Fibroblast of upper back skin (primary cell): ENCODE results near the gene CPN2.

Experiments used
- DNase-seq: peaks from one replicate; pipeline ENCODE4 v3.0.0-alpha.2; 2013

Gene CPN2

DNA sequence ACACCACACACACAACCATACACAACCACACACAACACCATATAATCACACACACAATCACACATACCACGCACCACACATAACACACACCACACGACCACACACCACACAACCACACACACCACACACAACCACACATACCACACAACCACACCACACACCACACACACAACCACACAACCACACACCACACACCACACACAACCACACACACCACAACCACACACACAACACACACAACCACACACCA, 24.2 kb downstream of the CPN2 start:
- no peak for DNase-seq

DNA sequence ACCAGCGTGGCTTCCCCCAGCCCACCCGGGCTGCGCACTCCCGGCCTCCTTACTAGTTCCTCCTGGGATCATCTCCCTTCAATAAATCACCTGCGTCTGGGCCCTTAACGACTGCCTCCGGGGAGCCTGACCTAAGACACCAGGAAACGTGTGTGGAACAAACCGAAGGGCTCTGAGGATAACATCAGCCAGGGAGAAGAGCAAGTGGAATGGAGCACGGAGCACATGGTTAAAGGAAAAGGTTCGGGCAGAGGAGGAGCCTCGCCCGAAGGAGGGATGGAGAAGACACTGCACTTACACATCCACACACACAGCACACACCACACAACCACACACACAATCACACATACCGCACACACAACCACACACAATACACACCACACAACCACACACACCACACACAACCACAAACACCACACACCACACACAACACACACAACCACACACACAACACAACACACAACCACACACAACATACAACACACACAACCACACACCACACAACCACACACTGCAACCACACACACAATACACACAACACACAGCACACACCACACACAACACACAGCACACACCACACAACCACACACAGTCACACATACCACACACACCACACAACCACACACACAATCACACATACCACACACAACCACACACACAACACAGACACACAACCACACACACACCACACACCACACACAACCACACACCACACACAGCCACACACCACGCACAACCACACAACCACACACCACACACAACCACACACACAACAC, 24.7 kb downstream of the CPN2 start:
- DNase-seq: no peak

- DNase-seq: no peak
Observed at GRCh38 chr3:194325424-194326153, 25.5 kb downstream of the CPN2 start.

- no peak for DNase-seq
Observed at GRCh38 chr3:194324823-194325327, 26.3 kb downstream of the CPN2 start.

- peak; percentile 84 for DNase-seq
Observed at GRCh38 chr3:194323785-194324735, 27.1 kb downstream of the CPN2 start.

DNA sequence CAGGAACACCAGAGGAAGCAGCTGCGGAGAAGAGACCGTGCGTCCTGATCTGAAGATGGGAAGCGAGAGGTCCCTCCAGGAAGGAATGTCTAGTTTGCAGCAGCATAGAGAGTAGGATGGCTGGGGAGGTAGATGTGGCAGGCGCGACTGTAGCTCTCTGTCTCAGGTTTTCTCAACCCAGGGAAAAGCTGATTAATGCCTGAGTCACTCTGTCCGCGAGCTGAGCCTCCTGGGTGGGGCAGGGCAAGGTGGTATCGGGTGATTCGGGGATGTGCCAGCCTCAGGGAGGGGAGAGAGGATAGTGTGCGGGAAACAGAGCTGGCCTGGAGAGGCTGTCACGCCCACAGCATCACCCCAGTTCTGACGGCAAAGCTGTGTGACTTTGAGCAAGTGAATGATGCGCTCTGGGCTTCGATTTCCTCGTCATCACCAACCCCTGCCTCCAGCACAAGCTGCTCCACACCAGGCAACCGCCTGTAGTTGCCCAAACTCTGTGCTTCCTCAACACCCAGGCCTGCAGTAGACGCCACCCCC, 28.4 kb downstream of the CPN2 start:
- DNase-seq: peak; percentile 72

GRCh38 chr3:194321693-194322640, 29.2 kb downstream of the CPN2 start:
- no peak for DNase-seq

- DNase-seq: no peak
Observed at GRCh38 chr3:194320744-194321243, 30.3 kb downstream of the CPN2 start.

DNA sequence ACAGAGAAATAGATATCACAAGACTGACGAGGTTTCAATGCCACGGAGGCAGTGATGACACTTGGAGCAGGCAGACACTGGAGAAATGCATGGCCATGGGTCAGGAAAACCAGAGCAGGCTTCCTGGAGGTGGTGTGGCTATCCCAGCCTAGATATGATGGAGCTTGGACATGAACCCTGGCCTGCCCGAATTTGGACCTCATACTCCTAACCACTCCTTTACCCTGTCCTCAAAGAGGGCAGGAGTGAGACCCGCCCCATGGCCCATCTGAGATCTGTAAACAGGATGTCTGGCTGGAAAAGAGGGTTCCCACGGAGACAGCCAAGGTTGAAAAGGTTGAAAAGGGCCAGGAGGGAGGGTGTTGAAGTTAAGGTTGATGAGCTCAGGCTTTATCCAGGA, 31.0 kb downstream of the CPN2 start:
- no peak for DNase-seq

DNA sequence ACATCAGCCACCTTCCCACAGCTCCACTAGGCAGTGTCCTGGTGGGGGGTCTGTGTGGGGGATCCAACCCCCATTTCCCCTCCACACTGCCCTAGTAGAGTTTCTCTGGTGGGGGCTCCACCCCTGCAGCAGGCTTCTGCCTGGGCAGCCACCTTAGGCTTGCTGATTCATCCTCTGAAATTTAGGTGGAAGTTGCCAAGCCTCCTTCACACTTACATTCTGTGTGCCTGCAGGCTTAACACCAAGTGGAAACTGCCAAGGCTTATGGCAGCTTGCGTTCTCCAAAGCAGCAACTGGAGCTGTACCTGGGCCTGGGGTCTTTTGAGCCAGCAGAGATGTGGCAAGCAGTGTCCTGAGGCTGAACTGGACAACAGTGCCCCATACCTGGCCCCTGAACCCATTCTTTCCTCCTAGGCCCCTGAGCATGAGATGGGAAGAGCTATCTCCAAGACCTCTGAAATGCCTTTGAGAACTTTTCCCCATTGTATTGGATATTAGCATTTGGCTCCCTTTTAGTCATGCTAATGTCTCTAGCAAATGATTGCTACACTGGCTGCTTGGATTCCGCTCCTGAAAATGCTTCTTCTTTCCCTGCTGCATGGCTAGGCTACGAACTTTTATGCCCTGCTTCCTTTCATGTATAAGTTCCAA, 32.5 kb downstream of the CPN2 start:
- DNase-seq: no peak

GRCh38 chr3:194316918-194317317, 34.2 kb downstream of the CPN2 start:
- DNase-seq: no peak

- DNase-seq: no peak
Observed at GRCh38 chr3:194315965-194316361, 35.2 kb downstream of the CPN2 start.

DNA sequence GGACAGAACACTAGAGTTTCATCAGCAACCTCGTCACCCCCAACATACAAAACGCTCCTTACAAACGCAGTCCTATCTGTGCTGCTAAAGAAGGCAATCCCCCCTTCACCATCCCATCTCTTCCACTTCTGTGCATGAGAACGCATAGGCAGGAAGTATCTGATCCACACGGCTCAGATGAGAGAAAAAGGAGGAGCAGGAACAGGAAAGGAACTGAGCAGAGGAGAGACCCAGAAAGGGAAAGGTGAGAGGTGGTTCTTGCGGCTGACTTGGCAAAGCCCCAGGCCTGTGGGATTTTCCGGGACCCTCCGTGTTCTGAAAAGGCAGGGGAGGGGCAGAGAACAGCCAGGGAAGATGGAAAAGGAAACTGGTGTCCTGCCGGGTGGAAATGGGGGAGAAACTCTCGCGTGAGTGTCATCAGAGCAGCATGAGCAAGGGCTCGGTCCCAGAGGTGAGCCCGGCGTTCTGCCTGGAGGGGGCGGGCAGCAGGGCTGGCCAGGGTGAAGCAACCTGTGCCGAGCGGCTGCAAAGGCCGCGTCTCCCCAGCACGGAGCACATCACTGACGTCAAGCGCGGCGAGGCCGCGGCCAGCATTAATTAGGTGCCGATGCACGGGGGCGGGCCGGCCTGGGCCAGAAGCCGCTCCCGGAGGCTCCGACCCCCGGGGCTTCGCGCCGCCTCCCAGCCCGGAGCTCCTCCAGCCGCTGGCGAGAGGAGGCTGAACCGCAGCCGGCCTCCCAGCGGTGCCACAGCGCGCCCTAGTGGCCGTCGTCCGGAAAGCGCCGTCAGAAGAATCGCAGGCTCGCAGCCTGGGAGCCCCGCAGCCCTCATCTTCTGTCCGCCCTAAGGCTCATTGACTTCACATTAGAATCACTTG, 35.8 kb downstream of the CPN2 start:
- DNase-seq: peak; percentile 86

DNA sequence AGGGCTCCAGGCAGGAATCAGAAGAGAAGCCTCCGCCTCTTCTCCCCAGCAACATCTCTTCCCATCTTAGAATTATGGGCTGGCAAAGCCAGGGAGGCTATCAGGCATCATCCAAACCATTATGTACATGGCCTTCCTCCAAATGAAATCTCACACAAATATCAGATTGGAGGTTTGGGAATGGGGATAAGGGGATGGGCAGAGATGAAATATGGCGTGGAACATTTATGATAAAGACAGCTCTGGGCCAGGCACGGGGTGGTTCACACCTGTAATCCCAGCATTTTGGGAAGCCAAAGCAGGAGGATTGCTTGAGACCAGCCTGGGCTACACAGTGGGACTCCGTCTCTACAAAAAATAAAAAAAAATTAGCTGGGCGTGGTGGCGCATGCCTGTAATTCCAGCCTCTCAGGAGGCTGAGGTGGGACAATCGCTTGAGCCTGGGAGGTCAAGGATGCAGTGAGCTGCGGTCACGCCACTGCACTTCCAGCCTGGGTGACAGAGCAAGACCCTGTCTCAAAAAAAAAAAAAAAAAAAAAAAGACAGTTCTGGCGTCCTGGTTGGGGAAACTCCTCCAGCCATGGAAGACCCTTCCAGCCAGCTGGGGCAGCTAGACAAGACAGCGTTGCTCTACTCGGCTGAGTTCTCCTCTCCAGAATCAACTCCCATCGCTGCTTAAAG, 36.6 kb downstream of the CPN2 start:
- DNase-seq: no peak

DNA sequence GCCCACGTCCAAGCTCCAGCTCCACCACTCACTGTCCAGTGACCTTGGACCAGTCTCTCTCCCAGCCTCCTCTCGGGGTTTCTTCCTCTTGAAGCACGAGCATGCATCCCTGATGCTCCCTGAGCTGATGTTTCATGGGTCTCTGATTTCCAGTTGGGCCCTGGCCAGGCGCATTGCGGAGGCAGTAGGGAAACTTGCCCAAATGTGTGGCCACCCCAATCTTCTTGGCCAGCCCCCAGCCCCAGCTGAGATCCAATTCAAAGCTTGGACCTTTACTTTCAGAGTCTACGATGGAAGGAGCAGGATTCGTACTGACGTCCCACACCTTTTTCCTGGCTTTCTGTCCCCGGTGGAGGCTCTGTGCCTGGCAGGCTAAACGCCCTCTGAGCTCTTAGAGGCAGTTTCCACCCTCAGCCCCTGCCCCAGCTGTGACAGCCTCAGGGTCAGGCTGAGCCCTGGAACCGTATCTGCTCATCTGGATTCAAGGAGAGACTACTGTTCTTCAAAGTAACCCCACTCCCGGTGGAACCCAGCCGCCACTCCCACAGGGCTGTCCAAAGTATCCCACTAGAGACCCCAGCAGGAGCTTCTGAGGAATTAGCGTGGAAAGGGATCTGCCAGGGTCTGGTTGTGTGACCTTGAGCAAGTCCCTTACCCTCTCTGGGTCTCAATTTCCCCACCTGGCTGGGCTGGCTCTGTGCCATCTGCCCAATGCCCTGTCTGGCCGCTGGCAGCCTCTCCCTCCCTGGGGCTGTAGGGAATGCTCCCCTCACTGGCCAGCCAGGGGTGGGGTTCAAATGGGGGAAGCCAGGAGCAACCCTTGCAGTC, 37.4 kb downstream of the CPN2 start:
- DNase-seq: peak; percentile 70

- DNase-seq: peak; percentile 91
Observed at GRCh38 chr3:194312743-194313281, 38.3 kb downstream of the CPN2 start.

DNA sequence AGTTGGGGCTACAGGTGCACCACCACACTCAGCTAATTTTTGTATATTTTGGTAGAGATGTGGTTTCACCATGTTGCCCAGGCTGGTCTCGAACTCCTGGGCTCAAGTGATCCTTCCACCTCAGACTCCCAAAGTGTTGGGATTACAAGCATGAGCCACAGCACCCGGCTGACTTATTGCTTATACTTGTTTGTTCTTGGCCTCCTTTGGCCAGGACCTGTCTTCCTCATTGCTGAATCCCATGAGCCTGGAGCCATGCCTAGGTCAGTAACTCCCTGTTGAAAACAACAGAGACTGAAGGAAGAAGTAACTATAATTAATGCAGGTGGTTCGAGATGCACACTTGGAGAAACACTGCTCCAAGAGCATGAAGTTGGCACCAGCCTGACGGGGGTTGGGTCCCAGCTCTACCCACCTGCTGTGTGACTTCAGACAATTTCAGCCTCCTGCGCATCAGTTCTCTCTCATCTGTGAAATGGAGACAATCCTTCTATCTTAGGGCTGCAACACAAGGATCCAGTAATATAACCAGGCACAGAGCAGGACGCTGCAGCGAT, 38.9 kb downstream of the CPN2 start:
- DNase-seq: no peak

DNA sequence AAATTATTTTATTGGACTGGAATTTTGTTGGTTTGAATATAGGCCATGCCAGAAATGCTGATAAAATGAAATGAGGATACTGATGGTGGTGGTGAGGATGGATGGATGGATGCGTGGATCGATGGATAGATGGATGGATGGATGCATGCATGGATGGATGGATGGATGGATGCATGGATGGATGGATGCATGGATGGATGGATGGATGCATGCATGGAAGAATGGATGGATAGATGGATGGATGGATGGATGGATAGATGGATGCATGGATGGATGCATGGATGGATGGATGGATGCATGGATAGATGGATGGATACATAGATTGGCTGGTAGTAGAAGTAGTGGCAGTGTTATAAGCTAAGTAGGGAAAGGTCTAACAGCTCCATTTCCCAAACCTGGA, 40.1 kb downstream of the CPN2 start:
- no peak for DNase-seq
